Ureter (tissue), 1 donor: Measurements from ENCODE around the gene SUFU. TPM values are rescaled to one million over a fixed set of nuclear protein-coding genes. Genes with fewer than 3 reads are reported as not detected.
"Not testable (repeated sequence)": the region's sequence is repeated elsewhere in the genome, so short reads cannot be mapped to it uniquely, and the experiment has no call there.

Source experiments
- DNase-seq: peaks from one replicate; pipeline ENCODE4 v3.0.0-alpha.2; 2020; ENCODE audit warnings: low spot score
- total RNA-seq: library from RNA; stranded (reverse); gene quantifications from one replicate; pipeline ENCODE4 v1.2.4, GENCODE V29; 2023
- donor health status: DM: yes; HTN: yes; CAD: no.

The SUFU gene
- total RNA-seq, 1 donor from 2014 or later: 25.5 TPM

DNA sequence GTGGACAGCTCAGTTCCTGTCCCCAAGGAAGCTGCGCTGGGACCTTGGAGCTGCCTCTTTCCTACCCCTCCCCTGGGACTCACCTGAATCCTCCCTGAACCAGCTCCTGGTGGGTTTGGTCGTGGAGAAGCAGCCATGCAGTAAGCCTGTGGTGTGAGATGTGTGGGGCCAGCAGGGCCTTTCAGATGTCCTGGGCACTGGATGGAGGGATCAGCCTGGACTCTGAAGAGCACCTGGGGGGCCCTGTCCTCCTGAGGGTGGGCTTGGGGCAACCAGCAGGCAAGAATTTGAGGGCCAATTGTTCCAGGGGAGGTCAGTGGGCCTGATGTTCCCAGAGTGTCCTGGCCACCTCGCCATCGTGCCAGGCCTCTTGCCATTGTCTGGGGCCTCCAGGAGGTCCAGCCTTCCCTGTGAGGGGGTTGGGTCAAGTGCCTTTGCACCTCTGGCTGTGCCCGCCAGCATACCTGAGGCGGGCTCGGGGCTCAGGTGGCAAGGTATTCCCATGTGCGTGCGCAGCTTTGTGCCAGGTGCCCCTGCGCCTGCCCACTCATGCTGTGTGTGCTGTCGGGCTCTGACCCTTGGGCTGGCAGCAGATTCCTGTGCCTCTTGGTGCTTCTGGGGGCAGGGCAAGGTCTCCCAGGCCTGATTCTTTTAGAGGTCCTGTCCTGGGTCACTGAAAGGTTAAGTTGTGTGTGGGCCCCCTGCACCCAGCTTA lies 147.8 kb downstream of the SUFU start:
- no peak for DNase-seq

DNA sequence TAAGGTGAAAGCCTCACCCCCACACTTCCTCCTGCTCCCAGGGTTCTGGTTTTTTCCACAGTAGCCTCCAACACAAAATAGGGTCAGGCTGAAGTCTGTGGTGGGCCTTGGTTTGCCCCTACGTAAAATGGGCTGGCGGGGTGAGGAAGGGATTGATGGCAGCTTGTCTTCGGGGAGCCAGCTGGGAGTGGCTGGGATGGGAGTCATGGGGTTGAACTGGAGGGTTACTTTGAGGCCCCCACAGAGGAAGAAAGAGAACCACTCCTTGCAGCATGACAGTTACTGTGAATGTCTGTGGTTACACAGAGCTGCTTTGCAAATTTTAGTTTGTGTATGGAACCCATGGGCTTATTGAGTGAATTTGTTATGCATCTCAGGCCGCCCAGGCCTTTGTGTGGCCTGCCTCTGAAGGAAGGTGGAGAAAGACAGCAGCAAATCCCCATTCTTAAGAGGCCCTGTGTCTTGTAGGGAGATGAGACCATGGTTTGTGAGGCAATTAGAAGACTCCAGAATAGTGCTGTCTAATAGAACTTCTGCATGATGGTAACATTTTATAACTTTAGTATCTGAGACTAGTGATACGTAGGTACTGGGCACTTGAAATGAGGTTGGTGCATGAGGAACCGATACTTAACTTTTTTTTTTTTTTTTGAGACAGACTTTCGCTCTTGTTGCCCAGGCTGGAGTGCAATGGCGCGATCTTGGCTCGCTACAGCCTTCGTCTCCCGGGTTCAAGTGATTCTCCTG lies 148.6 kb downstream of the SUFU start:
- no peak for DNase-seq

GRCh38 chr10:102653060-102653459 lies 149.3 kb downstream of the SUFU start:
- no peak for DNase-seq

DNA sequence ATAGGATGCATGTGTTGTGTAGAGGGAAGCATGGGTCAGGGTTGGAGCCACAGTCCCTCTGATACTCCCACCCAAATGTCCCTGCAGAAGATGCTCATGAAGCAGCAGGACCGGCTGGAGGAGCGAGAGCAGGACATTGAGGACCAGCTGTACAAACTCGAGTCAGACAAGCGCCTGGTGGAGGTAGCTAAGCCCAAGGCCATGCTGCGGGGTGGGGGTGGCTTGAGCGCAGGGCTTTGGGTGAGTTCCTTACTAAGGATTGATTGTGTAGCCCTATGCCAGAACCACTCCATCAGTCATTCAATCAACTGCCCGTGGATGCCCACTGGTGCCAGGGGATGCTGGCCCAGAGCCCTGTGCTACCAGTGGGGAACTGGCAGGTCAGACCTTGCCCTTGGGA lies 150.8 kb downstream of the SUFU start:
- DNase-seq: no peak

DNA sequence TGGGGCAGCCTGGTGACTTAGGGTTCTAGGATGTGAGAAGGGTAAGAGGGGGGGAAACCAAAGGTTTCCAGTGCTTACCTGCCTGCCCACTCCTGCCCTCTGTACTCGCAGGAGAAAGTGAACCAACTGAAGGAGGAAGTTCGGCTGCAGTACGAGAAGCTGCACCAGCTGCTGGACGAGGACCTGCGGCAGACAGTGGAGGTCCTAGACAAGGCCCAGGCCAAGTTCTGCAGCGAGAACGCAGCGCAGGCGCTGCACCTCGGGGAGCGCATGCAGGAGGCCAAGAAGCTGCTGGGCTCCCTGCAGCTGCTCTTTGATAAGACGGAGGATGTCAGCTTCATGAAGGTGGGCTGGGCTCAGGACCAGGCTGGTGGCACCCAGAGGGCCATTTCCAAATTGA lies 151.2 kb downstream of the SUFU start:
- no peak for DNase-seq

GRCh38 chr10:102656026-102656425 lies 152.3 kb downstream of the SUFU start:
- no peak for DNase-seq

DNA sequence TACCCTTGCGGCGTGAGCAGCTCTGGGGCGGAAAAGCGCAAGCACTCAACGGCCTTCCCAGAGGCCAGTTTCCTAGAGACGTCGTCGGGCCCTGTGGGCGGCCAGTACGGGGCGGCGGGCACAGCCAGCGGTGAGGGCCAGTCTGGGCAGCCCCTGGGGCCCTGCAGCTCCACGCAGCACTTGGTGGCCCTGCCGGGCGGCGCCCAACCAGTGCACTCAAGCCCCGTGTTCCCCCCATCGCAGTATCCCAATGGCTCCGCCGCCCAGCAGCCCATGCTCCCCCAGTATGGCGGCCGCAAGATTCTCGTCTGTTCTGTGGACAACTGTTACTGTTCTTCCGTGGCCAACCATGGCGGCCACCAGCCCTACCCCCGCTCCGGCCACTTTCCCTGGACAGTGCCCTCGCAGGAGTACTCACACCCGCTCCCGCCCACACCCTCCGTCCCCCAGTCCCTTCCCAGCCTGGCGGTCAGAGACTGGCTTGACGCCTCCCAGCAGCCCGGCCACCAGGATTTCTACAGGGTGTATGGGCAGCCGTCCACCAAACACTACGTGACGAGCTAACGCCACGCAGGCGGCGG lies 153.1 kb downstream of the SUFU start:
- DNase-seq: no peak

GRCh38 chr10:102657451-102657850 lies 153.7 kb downstream of the SUFU start:
- no peak for DNase-seq

DNA sequence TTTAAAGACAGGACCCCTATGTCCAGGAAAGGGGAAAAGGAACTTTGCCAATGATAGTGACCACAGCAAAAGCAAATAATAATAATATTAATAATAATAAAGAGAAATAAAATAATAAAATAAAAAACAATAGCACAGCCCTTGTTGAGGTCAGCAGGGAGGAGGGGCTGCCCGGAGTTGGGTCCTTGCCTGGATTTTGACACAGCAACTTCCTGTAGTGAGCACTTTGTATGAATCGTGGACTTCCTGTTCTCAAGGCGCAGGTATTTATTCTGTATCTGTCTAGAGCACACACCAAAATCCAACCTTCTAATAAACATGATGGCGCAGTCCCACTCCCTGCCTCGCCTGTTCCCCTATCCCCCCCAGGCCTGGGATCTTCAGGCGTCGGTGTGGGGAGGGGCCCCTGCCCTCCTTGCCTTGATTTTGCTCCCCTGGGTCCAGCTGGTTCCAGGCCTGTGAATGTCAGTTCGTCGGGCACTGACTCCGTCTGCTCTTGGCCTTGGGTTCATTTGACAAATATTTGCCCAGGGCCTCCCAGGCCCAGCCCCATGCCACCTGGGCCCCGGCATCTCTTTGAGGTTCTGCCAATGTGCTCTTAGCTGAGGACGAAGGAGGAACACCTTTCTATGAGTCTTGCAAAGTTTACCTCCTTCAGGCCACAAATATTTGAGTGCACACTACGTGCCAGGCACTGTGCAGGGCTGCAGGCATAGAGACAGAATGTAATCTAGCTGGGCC lies 154.4 kb downstream of the SUFU start:
- no peak for DNase-seq

- no peak for DNase-seq
These were observed 155.0 kb downstream of the SUFU start for GRCh38 chr10:102658802-102659201.

DNA sequence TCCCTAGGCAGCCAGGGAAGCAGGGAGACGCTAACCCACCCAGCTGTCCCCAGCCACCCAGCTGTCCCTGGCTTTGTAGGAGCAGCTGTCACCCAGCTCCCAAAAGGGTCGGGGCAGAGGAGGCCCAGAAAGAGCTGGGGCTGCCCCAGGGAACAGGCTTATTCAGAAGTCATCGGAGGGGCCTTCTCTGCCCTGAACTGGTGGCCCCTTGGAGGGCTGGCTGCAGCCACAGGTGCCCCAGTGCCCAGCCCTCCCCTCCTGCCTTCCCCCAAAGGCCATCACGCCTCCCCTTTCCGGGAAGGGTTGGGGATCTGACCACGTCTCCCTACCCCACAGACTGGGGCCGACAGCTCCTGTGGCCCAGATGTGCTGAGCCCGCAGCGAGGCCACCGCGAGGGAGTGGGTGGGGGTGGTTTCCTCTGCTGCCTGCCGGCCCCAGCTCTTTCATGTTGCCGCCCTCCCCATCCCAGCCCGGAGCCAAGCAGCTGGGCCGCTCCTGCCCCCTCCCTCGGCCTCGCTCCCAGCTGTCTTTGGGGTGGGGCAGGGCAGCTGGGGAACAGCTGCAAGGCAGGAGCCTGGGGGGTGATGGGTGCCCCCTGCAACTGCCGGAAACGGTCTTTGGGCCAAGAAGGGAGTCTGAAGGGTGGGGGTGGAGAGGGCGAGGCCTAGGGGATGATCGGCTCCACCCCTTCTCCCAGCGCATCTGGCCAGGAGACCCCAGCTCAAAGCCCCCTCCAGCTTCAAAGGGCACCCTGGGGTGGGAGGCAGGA lies 157.3 kb downstream of the SUFU start:
- peak; percentile 62 for DNase-seq

- no peak for DNase-seq
These were observed 157.9 kb downstream of the SUFU start for GRCh38 chr10:102661658-102662028.

DNA sequence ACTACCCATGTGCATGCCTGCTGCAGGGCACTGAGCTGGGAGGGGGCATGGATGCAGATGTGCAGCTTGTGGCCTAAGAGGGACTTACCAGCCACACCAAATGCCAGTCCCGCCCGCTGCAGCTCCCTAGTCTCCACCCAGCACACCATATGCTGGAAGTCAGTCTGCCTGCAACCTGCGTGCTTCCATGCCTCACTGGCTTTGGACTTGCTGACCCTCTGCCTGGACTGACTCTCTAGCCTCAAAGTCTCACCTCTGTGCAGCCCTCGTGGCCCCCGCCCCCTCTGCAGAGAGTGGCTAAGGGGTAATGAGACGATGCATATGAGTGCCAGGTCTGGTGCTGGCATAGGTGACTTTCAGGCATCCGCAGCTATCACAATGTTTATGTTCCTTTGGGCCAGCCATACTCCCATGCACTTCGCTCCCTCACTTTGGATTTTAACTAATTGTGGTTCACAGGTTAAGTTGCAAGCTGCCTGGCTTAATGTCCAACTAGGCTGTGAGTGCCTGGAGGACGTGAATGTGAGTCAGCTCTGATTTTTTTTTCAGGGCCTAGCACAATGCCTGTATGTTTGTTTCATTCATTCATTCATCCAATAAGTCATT lies 162.2 kb downstream of the SUFU start:
- DNase-seq: no peak

DNA sequence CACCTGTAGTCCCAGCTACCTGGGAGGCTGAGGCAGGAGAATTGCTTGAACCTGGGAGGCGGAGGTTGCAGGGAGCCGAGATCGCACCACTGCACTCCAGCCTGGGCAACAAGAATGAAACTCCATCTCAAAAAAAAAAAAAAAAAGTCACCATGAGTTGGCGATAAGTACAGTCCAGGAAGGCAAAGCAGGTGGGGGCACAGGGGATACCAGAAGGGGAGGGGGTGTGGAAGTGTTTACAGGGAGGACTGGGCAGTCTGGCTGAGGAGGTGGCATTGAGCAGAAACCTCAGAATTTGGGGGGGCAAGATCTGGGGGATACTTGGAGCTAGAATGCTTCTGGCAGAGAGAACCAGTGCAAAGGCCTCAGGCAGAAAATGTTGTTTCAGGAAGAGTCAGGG lies 163.6 kb downstream of the SUFU start:
- DNase-seq: not testable (repeated sequence)

DNA sequence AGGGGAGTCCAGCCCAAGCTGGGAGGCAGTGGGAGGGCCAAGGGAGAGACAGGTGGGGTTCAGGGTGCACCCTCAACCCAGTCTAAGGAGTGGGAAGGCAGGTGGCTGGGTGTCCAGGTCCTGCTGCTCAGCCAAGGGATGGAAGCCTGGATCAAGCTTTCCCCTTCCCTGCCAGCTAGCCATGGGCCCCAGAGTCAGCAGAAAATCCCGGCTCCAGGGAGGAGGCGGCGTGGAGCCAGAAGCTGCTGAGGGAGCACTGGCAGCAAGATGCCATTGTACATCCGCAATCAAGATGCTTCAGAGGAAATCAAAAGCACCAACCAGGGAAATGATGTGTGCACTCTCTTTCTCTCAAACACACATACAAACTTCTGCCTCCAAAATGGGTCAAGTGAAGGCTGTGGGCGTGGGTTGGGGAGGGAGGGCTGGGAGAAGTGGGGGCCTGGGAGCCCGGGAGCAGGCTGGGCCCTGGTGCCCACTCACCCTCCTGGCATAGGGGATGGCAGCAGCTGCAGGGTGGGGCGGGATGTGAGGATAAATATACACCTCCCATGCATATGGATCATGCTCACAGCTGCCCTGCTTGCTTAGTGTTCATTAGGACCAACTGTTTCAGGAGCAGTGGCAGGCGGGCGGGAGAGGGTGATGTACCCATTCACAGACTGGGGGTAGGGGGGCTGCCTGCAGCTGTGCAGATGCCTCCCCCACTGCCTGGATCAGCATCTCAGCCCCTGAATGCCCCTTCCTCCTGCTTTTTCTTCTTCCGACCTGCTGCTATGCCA lies 164.7 kb downstream of the SUFU start:
- DNase-seq: no peak

DNA sequence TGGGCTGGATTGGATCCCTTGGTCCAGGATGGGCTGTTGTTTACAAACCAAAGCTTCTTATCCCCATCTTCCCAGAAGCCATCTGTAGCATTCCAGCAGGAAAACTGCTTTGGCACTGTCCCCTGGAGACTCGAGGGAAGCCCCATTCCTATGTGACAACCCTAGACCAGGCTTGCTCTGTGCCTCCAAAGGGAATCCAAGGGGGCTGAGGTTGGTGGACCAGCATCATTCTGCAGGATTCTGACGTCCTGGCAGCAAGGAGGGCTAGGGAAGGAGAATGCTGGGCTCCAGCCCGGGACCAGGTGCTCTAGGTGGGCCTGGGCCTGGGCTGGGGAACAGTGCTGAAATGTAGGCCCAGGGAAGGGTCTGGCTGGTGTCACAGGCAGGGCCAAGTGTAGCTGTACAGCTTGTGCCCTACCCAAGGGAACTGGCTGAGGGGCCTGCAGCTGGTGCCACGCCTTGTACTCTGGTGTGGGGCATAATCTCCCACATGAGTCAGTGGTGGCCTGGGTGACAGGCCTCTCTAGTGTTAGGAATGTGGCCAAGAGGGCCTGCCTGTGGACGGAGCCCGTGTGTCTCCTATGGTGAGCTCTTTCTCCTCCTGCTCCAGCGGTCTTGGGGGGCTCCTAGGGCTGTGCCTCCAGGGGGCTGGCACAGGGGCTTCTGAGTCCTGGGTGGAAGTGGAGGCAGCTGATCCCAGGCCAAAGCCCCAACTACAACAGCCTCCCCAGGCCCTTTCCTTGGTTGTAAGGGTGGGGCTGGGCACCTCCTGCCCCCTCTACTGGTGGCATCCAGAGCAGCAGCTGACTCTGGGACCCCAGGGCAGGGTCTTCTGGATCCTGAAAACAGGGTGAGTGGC lies 165.7 kb downstream of the SUFU start:
- no peak for DNase-seq

GRCh38 chr10:102670065-102670670 lies 166.4 kb downstream of the SUFU start:
- DNase-seq: no peak

DNA sequence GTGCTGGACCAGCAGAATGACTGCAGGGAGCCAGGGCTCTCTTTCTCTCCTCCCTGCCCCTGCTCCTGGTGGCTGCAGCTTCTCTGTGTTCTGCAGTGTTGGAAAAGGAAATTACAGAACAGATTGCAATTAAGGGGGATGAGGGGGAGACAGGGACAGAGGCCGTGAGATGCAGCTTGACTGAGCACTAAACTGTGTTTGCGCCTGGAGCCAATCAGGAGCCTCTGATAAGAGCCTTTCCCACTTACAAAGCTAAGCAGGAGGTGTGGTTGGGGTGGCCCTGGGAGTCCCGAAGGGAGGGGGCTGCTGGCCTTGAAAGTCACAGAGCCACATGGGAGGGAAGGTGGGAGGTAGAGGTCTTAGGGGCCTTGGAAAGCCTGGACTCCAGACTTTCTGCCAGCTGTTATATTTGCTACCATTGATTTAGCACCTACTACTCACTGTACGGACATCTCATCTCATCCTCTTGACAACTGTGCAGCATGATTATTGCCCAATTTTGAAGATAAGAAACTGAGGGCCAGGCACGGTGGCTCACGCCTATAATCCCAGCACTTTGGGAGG lies 167.2 kb downstream of the SUFU start:
- DNase-seq: no peak
